Adrenal gland (tissue), 5 donors: ENCODE results near the gene FCN1.

Experiments used
- CTCF ChIP-seq, 6 experiments: fragments of 450-650 bp in 4 of 6; fragments of 200-600 bp in 2 of 6; sonication (generic) in 1 of 6; IDR thresholded peaks; 1 replicate in 5 of 6; 2 replicates in 1 of 6; pipeline versions ENCODE4 v1.5.1 to v1.8.0; 2016 to 2021; ENCODE audit warnings: antibody characterized with exemption in 6 of 6, mild to moderate bottlenecking in 2 of 6, moderate library complexity in 1 of 6
- POLR2A ChIP-seq, 2 donors: fragments of 450-650 bp; IDR thresholded peaks; one replicate each; pipeline ENCODE4 v1.6.1; 2017; ENCODE audit warnings: antibody characterized with exemption in 2 of 2, mild to moderate bottlenecking in 2 of 2, moderate library complexity in 1 of 2
- donor health status: DM: no; HTN: no; CAD: no.

GRCh38 chr9:134955156-134955555 lies 37.4 kb upstream of the FCN1 start:
- TF ChIP-seq POLR2A (IDR thresholded peaks at IDR 0.05) (no peak), CTCF (IDR thresholded peaks at IDR 0.05) (no peak)
